T-cell (primary cell): ENCODE measurements around the gene CIITA. TPM values are rescaled to one million over a fixed set of nuclear protein-coding genes. Genes with fewer than 3 reads are reported as not detected.
A peak's percentile ranks its signal among the peaks of the same experiment; 100 is the strongest.
"Not testable (repeated sequence)": the region's sequence is repeated elsewhere in the genome, so short reads cannot be mapped to it uniquely, and the experiment has no call there.

Experiments
- ATAC-seq, 4 experiments: fragments of 200-7000 bp in 3 of 4; fragments of 150-1000 bp in 1 of 4; cut with Tn5 transposase; replicated peaks in 1 of 4; 1 replicate in 3 of 4; 2 replicates in 1 of 4; pipeline ENCODE4 v1.10.0; 2021; ENCODE audit warnings: moderate library complexity in 3 of 4, mild to moderate bottlenecking in 2 of 4, moderate number of reproducible peaks in 1 of 4
- CTCF ChIA-PET, 2 donors: fragments of 300-600 bp; sonication (Branson Sonifier 250); formaldehyde crosslinking; loops; one replicate each; lab custom pipeline; 2022; ENCODE audit warnings: antibody characterized with exemption in 2 of 2; lab: Charles Lee
- POLR2A ChIA-PET, 2 donors: fragments of 300-600 bp; sonication (Branson Sonifier 250); formaldehyde crosslinking; loops; one replicate each; lab custom pipeline; 2022; ENCODE audit warnings: antibody characterized with exemption in 2 of 2; lab: Charles Lee
- DNase-seq, 35 experiments: peaks; one replicate each; pipeline versions ENCODE4 v3.0.0 to v3.0.0-alpha.2; 2013 to 2023
- H3K27ac ChIP-seq: one replicate; pipeline ENCODE4 v1.5.1; 2013; ENCODE audit warnings: low read length
- H3K27me3 ChIP-seq, 2 experiments: replicated peaks in 1 of 2; 1 replicate in 1 of 2; 2 replicates in 1 of 2; pipeline versions ENCODE4 v1.6.1 to v1.7.0; 2013; ENCODE audit warnings: low read length in 1 of 2, mixed read lengths in 1 of 2; ENCODE audit not compliant: control insufficient read depth in 2 of 2, insufficient read depth in 2 of 2; ENCODE audit errors: extremely low read depth in 1 of 2
- H3K36me3 ChIP-seq, 2 donors: 1 replicate in 1 of 2; 2 replicates in 1 of 2; pipeline versions ENCODE4 v1.6.1 to v1.7.0; 2013; ENCODE audit warnings: low read length in 1 of 2; ENCODE audit not compliant: control insufficient read depth in 2 of 2, insufficient read depth in 1 of 2; ENCODE audit errors: extremely low read depth in 1 of 2
- H3K4me1 ChIP-seq, 2 experiments: 1 replicate in 1 of 2; 2 replicates in 1 of 2; pipeline versions ENCODE4 v1.6.1 to v1.7.0; 2013; ENCODE audit warnings: low read length in 2 of 2, mixed read lengths in 1 of 2; ENCODE audit not compliant: insufficient read depth in 2 of 2, control insufficient read depth in 1 of 2; ENCODE audit errors: extremely low read depth in 1 of 2
- H3K4me3 ChIP-seq, 2 donors: 1 replicate in 1 of 2; 2 replicates in 1 of 2; pipeline versions ENCODE4 v1.5.1 to v1.7.0; 2013; ENCODE audit warnings: mild to moderate bottlenecking in 2 of 2, low read length in 1 of 2, moderate library complexity in 1 of 2; ENCODE audit not compliant: control insufficient read depth in 1 of 2; ENCODE audit errors: extremely low read depth in 1 of 2
- H3K9me3 ChIP-seq: 2 replicates; pipeline ENCODE4 v1.7.0; 2013
- H3K27ac Mint-ChIP-seq, 2 donors: one replicate each; pipeline ENCODE4 v1.8.0; 2020 to 2021; ENCODE audit warnings: mild to moderate bottlenecking in 2 of 2, mixed read lengths in 2 of 2
- H3K27me3 Mint-ChIP-seq, 2 donors: one replicate each; pipeline ENCODE4 v1.8.0; 2021 to 2022; ENCODE audit warnings: mixed read lengths in 2 of 2
- H3K36me3 Mint-ChIP-seq: one replicate; pipeline ENCODE4 v1.8.0; 2021; ENCODE audit warnings: mixed read lengths
- H3K4me1 Mint-ChIP-seq, 3 donors: one replicate each; pipeline ENCODE4 v1.8.0; 2020 to 2022; ENCODE audit warnings: mixed read lengths in 3 of 3, mild to moderate bottlenecking in 1 of 3
- H3K4me3 Mint-ChIP-seq, 3 donors: one replicate each; pipeline ENCODE4 v1.8.0; 2020 to 2022; ENCODE audit warnings: mild to moderate bottlenecking in 3 of 3, mixed read lengths in 3 of 3, moderate library complexity in 3 of 3
- H3K9me3 Mint-ChIP-seq, 3 donors: one replicate each; pipeline ENCODE4 v1.8.0; 2020 to 2022; ENCODE audit warnings: mixed read lengths in 3 of 3
- WGBS: methylation state at CpG from one replicate; pipeline ENCODE4 v1.1.5; 2013; ENCODE audit warnings: missing lambda C conversion rate; ENCODE audit not compliant: insufficient coverage; 5-methylcytosine and 5-hydroxymethylcytosine counted together
- total RNA-seq, 35 experiments: library from RNA in 6 of 35; stranded (reverse) in 6 of 35; fragments of 120-200 nt in 1 of 35; gene quantifications; one replicate each; pipeline versions ENCODE4 v1.2.1 to v1.2.4 and lab custom pipeline; 2013 to 2026

The CIITA gene
- total RNA-seq, 5 donors from 2014 or later (not counting 1 experiment from before 2014, with no cell fraction given), result 10.5 to 36.7 (median 12.5) TPM

- Mint-ChIP-seq H3K9me3 (no peaks in the 10 kb centered on the region), H3K4me3 (no peak overlapping the region), H3K27ac (peak overlapping the region in 1 of 2 donors; percentile 2), H3K36me3 (peaks cover 24% of the 10 kb centered on the region), H3K27me3 (no peaks in the 10 kb centered on the region), H3K4me1 (peaks cover 0 to 4% (median 4%) of the 10 kb centered on the region in 3 donors)
- POLR2A ChIA-PET, result no interaction called here
- 97% methylated on average over 9 of the region's 14 CpGs for WGBS
- H3K4me3 ChIP-seq, result no peak overlapping the region
- DNase-seq (no peak), ATAC-seq (no peak)
- CTCF ChIA-PET, result interaction anchor here in 1 of 2 donors (0.6 kb wide), 1 partner anchor 10 kb away, joined by 3 read pairs; no protein-coding TSS in a partner anchor
- no peak overlapping the region for H3K27ac ChIP-seq
- peaks cover 0 to 7% of the 10 kb centered on the region in 2 experiments for H3K4me1 ChIP-seq
- H3K27me3 ChIP-seq, result no peaks in the 10 kb centered on the region
- H3K9me3 ChIP-seq, result no peaks in the 10 kb centered on the region
- H3K36me3 ChIP-seq, result peaks cover 8 to 32% of the 10 kb centered on the region in 2 donors
These were observed 45.5 kb downstream of the CIITA start for GRCh38 chr16:10922328-10923145.

GRCh38 chr16:10923146-10923649, 46.2 kb downstream of the CIITA start:
- Mint-ChIP-seq H3K4me3 (no peak overlapping the region), H3K9me3 (no peaks in the 10 kb centered on the region), H3K4me1 (peaks cover 0 to 4% (median 4%) of the 10 kb centered on the region in 3 donors), H3K27me3 (no peaks in the 10 kb centered on the region), H3K27ac (no peak overlapping the region), H3K36me3 (peaks cover 30% of the 10 kb centered on the region)
- Histone ChIP-seq H3K4me3 (no peak overlapping the region), H3K36me3 (peaks cover 11 to 38% of the 10 kb centered on the region in 2 donors), H3K27ac (no peak overlapping the region), H3K4me1 (peaks cover 0 to 7% of the 10 kb centered on the region in 2 experiments), H3K27me3 (no peaks in the 10 kb centered on the region), H3K9me3 (no peaks in the 10 kb centered on the region)
- ChIA-PET CTCF (interaction anchor here in 1 of 2 donors (0.6 kb wide), 1 partner anchor 9 kb away, joined by 3 read pairs; no protein-coding TSS in a partner anchor), POLR2A (no interaction called here)
- ATAC-seq (no peak), DNase-seq (no peak)
- WGBS, result 97% methylated on average over 5 of the region's 10 CpGs

DNA sequence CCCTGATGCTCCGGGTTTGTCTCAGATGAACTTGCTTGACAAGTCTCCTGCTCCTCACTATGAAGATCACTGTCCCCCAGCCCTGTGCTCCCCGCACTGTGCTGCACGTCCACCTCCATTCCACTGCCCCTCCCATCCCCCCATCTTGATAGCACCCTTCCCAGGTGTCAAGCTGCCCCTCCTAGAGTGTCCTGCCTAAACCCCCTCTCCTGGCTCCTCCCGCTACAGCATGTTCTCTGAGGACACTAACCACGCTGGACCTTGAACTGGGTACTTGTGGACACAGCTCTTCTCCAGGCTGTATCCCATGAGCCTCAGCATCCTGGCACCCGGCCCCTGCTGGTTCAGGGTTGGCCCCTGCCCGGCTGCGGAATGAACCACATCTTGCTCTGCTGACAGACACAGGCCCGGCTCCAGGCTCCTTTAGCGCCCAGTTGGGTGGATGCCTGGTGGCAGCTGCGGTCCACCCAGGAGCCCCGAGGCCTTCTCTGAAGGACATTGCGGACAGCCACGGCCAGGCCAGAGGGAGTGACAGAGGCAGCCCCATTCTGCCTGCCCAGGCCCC, 46.7 kb downstream of the CIITA start:
- Mint-ChIP-seq H3K36me3 (peaks cover 30% of the 10 kb centered on the region), H3K27me3 (no peaks in the 10 kb centered on the region), H3K27ac (no peak overlapping the region), H3K9me3 (no peaks in the 10 kb centered on the region), H3K4me1 (peaks cover 0 to 2% (median 2%) of the 10 kb centered on the region in 3 donors), H3K4me3 (no peak overlapping the region)
- Histone ChIP-seq H3K36me3 (peaks cover 11 to 42% of the 10 kb centered on the region in 2 donors), H3K4me1 (peaks cover 0 to 2% of the 10 kb centered on the region in 2 experiments), H3K27ac (no peak overlapping the region), H3K4me3 (no peak overlapping the region), H3K27me3 (no peaks in the 10 kb centered on the region), H3K9me3 (no peaks in the 10 kb centered on the region)
- no peak for DNase-seq
- WGBS, result 98% methylated on average over 14 of the region's 14 CpGs
- ChIA-PET POLR2A (no interaction called here), CTCF (no interaction called here)
- ATAC-seq, result no peak

- H3K4me3 Mint-ChIP-seq, H3K27me3 ChIP-seq, H3K27me3 Mint-ChIP-seq, H3K9me3 Mint-ChIP-seq, ATAC-seq, H3K4me3 ChIP-seq, H3K4me1 Mint-ChIP-seq, DNase-seq, H3K4me1 ChIP-seq, H3K9me3 ChIP-seq, POLR2A ChIA-PET, H3K27ac ChIP-seq, CTCF ChIA-PET, H3K27ac Mint-ChIP-seq: not testable (repeated sequence)
- H3K36me3 Mint-ChIP-seq, result peaks cover 34% of the 10 kb centered on the region
- WGBS, result 94% methylated on average over 3 of the region's 3 CpGs
- peaks cover 11 to 46% of the 10 kb centered on the region in 2 donors for H3K36me3 ChIP-seq
These were observed 48.3 kb downstream of the CIITA start for GRCh38 chr16:10925285-10925684.

- 89% methylated on average over 4 of the region's 4 CpGs for WGBS
- ATAC-seq (no peak), DNase-seq (no peak)
- peaks cover 3 to 4% (median 4%) of the 10 kb centered on the region in 3 donors for H3K4me1 Mint-ChIP-seq
- H3K36me3 ChIP-seq, result peaks cover 11 to 49% of the 10 kb centered on the region in 2 donors
- no peak overlapping the region for H3K27ac Mint-ChIP-seq
- no peak overlapping the region for H3K27ac ChIP-seq
- no peak overlapping the region for H3K4me3 Mint-ChIP-seq
- H3K27me3 Mint-ChIP-seq, result no peaks in the 10 kb centered on the region
- no peaks in the 10 kb centered on the region for H3K9me3 Mint-ChIP-seq
- H3K4me1 ChIP-seq, result peaks cover 0 to 6% of the 10 kb centered on the region in 2 experiments
- H3K4me3 ChIP-seq, result no peak overlapping the region
- no peaks in the 10 kb centered on the region for H3K9me3 ChIP-seq
- CTCF ChIA-PET, result no interaction called here
- POLR2A ChIA-PET, result no interaction called here
- H3K27me3 ChIP-seq, result no peaks in the 10 kb centered on the region
- peaks cover 35% of the 10 kb centered on the region for H3K36me3 Mint-ChIP-seq
These were observed 49.1 kb downstream of the CIITA start for GRCh38 chr16:10926094-10926493.

DNA sequence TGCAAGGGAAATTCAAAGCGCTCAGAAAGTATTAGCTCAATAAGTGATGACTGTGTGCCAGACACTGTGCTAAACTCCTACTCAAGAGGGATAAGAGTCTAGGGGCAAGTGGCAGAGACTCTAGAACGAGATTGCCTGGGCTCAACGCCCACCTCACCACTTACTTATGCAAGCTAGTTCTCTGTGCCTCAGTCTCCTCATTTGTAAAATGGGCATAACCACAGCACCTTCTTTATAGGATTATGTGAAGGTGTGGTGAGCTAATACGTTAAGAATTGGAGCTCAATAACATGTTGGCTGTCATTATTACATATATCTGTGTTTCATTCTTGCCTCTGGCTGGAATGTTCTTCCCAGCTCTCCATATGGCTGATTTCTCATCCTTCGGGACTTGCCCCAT, 49.9 kb downstream of the CIITA start:
- DNase-seq (no peak), ATAC-seq (no peak)
- no peaks in the 10 kb centered on the region for H3K9me3 Mint-ChIP-seq
- Histone ChIP-seq H3K4me3 (no peak overlapping the region), H3K4me1 (peaks cover 0 to 6% of the 10 kb centered on the region in 2 experiments), H3K36me3 (peaks cover 11 to 45% of the 10 kb centered on the region in 2 donors), H3K27me3 (no peaks in the 10 kb centered on the region), H3K27ac (no peak overlapping the region), H3K9me3 (no peaks in the 10 kb centered on the region)
- no peaks in the 10 kb centered on the region for H3K27me3 Mint-ChIP-seq
- peaks cover 8 to 10% (median 8%) of the 10 kb centered on the region in 3 donors for H3K4me1 Mint-ChIP-seq
- no CpG with 5 or more reads among the region's 5 CpGs for WGBS
- H3K27ac Mint-ChIP-seq, result no peak overlapping the region
- H3K4me3 Mint-ChIP-seq, result no peak overlapping the region
- peaks cover 39% of the 10 kb centered on the region for H3K36me3 Mint-ChIP-seq
- POLR2A ChIA-PET, result no interaction called here
- CTCF ChIA-PET, result interaction anchor here in 1 of 2 donors (0.8 kb wide), 1 partner anchor 15 kb away, joined by 3 read pairs; the partner anchor contains the start of gene DEXI
